Effector memory CD4-positive, alpha-beta T cell (primary cell): Measurements from ENCODE around the gene MAOB.

ENCODE experiments used
- DNase-seq, 3 donors: peaks; one replicate each; pipeline ENCODE4 v3.0.0-alpha.2; 2020
- H3K27ac ChIP-seq: 2 replicates; pipeline ENCODE4 v1.7.0; 2013; ENCODE audit warnings: mild to moderate bottlenecking, low read length, moderate library complexity; ENCODE audit not compliant: insufficient read depth, poor library complexity, severe bottlenecking
- H3K27me3 ChIP-seq: replicated peaks from 2 replicates; pipeline ENCODE4 v1.7.0; 2013; ENCODE audit warnings: mild to moderate bottlenecking, low read length; ENCODE audit not compliant: insufficient read depth, control insufficient read depth, poor library complexity, severe bottlenecking
- H3K36me3 ChIP-seq: 2 replicates; pipeline ENCODE4 v1.7.0; 2013; ENCODE audit warnings: mild to moderate bottlenecking, low read length, moderate library complexity; ENCODE audit not compliant: control insufficient read depth, insufficient read depth
- H3K4me1 ChIP-seq: 2 replicates; pipeline ENCODE4 v1.7.0; 2013; ENCODE audit warnings: low read length, mild to moderate bottlenecking; ENCODE audit not compliant: control insufficient read depth, insufficient read depth, poor library complexity, severe bottlenecking
- H3K4me3 ChIP-seq: 2 replicates; pipeline ENCODE4 v1.7.0; 2013; ENCODE audit warnings: low read length, low read depth, mild to moderate bottlenecking; ENCODE audit not compliant: insufficient read depth, poor library complexity, severe bottlenecking
- H3K9me3 ChIP-seq: 2 replicates; pipeline ENCODE4 v1.7.0; 2013; ENCODE audit warnings: mild to moderate bottlenecking, low read length, moderate library complexity; ENCODE audit not compliant: control insufficient read depth

MAOB gene

GRCh38 chrX:43835559-43835958 is 46.7 kb downstream of the MAOB start:
- Histone ChIP-seq H3K4me3 (no peak overlapping the region), H3K9me3 (no peaks in the 10 kb centered on the region), H3K4me1 (no peaks in the 10 kb centered on the region), H3K27ac (no peak overlapping the region), H3K36me3 (no peaks in the 10 kb centered on the region), H3K27me3 (no peaks in the 10 kb centered on the region)
- DNase-seq: no peak

GRCh38 chrX:43827791-43828190 is 54.5 kb downstream of the MAOB start:
- no peaks in the 10 kb centered on the region for H3K4me1 ChIP-seq
- no peaks in the 10 kb centered on the region for H3K36me3 ChIP-seq
- no peak overlapping the region for H3K27ac ChIP-seq
- DNase-seq: no peak
- H3K27me3 ChIP-seq: no peaks in the 10 kb centered on the region
- no peaks in the 10 kb centered on the region for H3K9me3 ChIP-seq
- H3K4me3 ChIP-seq: no peak overlapping the region

DNA sequence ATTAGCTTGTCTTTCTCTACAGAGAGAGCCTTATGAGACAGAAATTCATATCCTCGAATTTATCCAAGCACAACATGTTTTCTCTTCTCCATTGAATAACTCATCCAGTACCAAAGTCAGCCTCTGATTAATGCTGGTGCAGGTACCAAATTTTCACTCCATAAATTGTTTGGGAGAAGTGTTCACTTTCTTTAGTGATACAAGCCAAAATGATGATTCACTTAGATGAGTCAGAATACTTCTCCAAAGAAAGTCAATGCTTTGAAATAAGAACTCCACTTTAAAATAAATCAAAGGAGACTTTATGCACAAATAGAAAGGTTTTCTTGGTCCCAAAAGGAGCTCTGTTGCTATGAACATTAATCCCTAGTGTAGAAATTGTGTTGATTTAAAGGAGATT is 60.2 kb downstream of the MAOB start:
- H3K27ac ChIP-seq: no peak overlapping the region
- no peaks in the 10 kb centered on the region for H3K4me1 ChIP-seq
- no peak overlapping the region for H3K4me3 ChIP-seq
- DNase-seq: no peak
- H3K9me3 ChIP-seq: no peaks in the 10 kb centered on the region
- H3K36me3 ChIP-seq: no peaks in the 10 kb centered on the region
- H3K27me3 ChIP-seq: no peaks in the 10 kb centered on the region

DNA sequence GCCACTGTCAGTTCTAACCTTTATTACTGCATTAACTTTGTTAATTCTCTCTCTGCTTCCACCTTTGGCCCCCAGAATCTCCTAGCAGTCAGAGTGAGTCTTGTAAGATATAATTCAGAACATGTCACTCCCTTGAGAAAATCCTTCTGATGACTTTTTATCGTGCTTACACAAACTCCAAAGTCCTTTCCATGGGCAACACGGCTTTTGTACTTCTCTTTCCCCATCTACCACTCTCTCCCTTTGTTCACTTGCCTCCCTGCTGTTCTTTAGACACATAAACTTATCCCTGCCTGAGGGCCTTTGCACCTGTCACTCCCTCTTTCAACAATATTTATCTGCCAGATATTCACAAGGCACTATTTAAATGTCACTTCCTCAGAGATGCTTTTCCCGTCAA is 64.8 kb downstream of the MAOB start:
- no peak overlapping the region for H3K27ac ChIP-seq
- H3K9me3 ChIP-seq: no peaks in the 10 kb centered on the region
- H3K36me3 ChIP-seq: no peaks in the 10 kb centered on the region
- DNase-seq: no peak
- H3K4me1 ChIP-seq: no peaks in the 10 kb centered on the region
- no peaks in the 10 kb centered on the region for H3K27me3 ChIP-seq
- no peak overlapping the region for H3K4me3 ChIP-seq

DNA sequence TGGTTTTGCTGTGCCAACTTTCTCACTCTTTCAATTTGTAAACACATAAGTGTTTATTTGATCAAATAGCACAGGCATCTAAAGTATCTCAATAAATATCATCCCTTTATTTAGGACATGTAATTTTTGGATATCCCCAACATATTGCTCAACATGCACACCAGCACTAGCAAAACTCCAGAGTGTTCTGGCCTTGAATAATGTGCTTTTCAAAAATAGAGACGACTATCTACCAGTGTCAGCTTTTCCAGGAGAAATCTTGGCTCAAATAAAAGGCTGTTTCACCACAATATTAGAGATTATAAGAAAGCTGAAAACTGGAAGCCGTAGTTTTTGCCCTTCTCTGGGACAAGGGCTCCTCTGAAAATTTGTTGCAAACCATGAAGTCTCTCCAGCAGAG is 67.0 kb downstream of the MAOB start:
- no peak overlapping the region for H3K27ac ChIP-seq
- no peak for DNase-seq
- no peaks in the 10 kb centered on the region for H3K36me3 ChIP-seq
- H3K4me1 ChIP-seq: no peaks in the 10 kb centered on the region
- no peaks in the 10 kb centered on the region for H3K27me3 ChIP-seq
- H3K4me3 ChIP-seq: no peak overlapping the region
- H3K9me3 ChIP-seq: no peaks in the 10 kb centered on the region

- H3K4me3 ChIP-seq: no peak overlapping the region
- H3K9me3 ChIP-seq: no peaks in the 10 kb centered on the region
- no peaks in the 10 kb centered on the region for H3K36me3 ChIP-seq
- no peak for DNase-seq
- no peaks in the 10 kb centered on the region for H3K27me3 ChIP-seq
- H3K27ac ChIP-seq: no peak overlapping the region
- H3K4me1 ChIP-seq: no peaks in the 10 kb centered on the region
These were observed 68.4 kb downstream of the MAOB start for GRCh38 chrX:43813898-43814297.

GRCh38 chrX:43813319-43813718 is 68.9 kb downstream of the MAOB start:
- no peaks in the 10 kb centered on the region for H3K9me3 ChIP-seq
- H3K27me3 ChIP-seq: no peaks in the 10 kb centered on the region
- H3K4me1 ChIP-seq: no peaks in the 10 kb centered on the region
- no peak for DNase-seq
- no peak overlapping the region for H3K4me3 ChIP-seq
- H3K36me3 ChIP-seq: no peaks in the 10 kb centered on the region
- no peak overlapping the region for H3K27ac ChIP-seq

GRCh38 chrX:43809463-43809862 is 72.8 kb downstream of the MAOB start:
- H3K36me3 ChIP-seq: no peaks in the 10 kb centered on the region
- H3K27ac ChIP-seq: no peak overlapping the region
- no peaks in the 10 kb centered on the region for H3K4me1 ChIP-seq
- H3K9me3 ChIP-seq: no peaks in the 10 kb centered on the region
- DNase-seq: no peak
- H3K27me3 ChIP-seq: no peaks in the 10 kb centered on the region
- no peak overlapping the region for H3K4me3 ChIP-seq

DNA sequence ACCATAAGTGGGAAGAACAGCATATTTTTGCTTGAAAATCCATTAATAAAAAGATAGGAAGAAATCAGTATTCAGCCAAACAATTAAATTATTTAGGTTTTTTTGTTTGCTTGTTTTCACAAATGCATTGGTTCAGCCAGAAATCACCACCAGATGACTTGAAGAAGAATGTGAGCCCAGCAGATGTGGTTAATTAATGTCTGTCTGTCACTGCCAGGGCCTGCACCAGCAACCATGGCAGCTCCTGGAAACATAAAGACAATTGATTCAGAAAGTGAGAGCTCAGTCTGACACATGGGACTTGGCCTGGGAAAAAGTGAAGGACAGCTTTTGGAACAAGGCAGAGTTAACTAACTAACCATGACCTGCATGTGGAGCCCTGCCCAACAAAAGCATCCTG is 74.0 kb downstream of the MAOB start:
- no peak for DNase-seq
- Histone ChIP-seq H3K4me1 (no peaks in the 10 kb centered on the region), H3K4me3 (no peak overlapping the region), H3K36me3 (no peaks in the 10 kb centered on the region), H3K27ac (no peak overlapping the region), H3K27me3 (no peaks in the 10 kb centered on the region), H3K9me3 (no peaks in the 10 kb centered on the region)

- no peak for DNase-seq
These were observed 76.7 kb downstream of the MAOB start for GRCh38 chrX:43805579-43805978.

GRCh38 chrX:43804021-43804420 is 78.2 kb downstream of the MAOB start:
- Histone ChIP-seq H3K27me3 (no peaks in the 10 kb centered on the region), H3K36me3 (no peaks in the 10 kb centered on the region), H3K4me3 (no peak overlapping the region), H3K4me1 (no peaks in the 10 kb centered on the region), H3K9me3 (no peaks in the 10 kb centered on the region), H3K27ac (no peak overlapping the region)
- DNase-seq: no peak

More at GRCh38 chrX:43805579-43805978, 76.7 kb downstream of the MAOB start:
- no peaks in the 10 kb centered on the region for H3K27me3 ChIP-seq
- H3K4me1 ChIP-seq: no peaks in the 10 kb centered on the region
- no peak overlapping the region for H3K4me3 ChIP-seq
- H3K9me3 ChIP-seq: no peaks in the 10 kb centered on the region
- H3K27ac ChIP-seq: no peak overlapping the region
- H3K36me3 ChIP-seq: no peaks in the 10 kb centered on the region
